Measurements from ENCODE around the gene TNFRSF8.

The TNFRSF8 gene

DNA sequence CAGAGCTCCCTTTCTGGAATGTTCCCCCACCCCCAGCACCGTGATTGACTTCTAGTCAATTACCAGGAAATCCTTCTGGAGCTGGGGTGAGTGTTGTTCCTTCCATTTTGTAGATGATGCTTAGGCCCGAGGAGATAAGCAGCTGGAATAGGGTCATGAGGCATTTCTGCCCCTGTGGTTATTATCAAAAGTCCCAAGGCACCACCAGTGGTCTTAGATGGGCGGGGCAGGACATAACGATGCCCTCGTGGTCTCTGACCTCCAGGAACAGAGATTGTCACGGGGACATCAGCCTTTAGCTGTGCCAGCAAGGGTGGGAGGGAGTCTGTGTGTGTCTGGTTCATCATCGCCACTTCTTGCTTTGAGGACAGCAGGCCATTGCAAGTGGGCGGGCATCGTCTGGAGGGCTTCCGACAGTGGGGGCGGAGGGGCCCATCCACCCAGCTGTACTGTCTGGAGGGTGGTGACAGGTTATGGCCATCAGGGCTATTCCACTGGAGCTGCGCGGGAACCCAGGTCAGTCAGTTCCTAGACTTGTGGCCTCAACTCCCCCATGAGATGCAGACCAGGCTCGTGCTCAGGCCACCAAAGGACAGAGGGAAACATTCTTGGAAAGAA lies 22.6 kb downstream of the TNFRSF8 start:
- peaks cover 33% of the 10 kb centered on the region for H3K9me3 Mint-ChIP-seq
- H3K27ac Mint-ChIP-seq, result no peak overlapping the region
- DNase-seq, result no peak
- TF ChIP-seq, protein P1, sequence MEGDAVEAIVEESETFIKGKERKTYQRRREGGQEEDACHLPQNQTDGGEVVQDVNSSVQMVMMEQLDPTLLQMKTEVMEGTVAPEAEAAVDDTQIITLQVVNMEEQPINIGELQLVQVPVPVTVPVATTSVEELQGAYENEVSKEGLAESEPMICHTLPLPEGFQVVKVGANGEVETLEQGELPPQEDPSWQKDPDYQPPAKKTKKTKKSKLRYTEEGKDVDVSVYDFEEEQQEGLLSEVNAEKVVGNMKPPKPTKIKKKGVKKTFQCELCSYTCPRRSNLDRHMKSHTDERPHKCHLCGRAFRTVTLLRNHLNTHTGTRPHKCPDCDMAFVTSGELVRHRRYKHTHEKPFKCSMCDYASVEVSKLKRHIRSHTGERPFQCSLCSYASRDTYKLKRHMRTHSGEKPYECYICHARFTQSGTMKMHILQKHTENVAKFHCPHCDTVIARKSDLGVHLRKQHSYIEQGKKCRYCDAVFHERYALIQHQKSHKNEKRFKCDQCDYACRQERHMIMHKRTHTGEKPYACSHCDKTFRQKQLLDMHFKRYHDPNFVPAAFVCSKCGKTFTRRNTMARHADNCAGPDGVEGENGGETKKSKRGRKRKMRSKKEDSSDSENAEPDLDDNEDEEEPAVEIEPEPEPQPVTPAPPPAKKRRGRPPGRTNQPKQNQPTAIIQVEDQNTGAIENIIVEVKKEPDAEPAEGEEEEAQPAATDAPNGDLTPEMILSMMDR (IDR thresholded peaks at IDR 0.05), result no peak
- H3K36me3 Mint-ChIP-seq (ENCODE audit: low read depth), result peaks cover 6% of the 10 kb centered on the region
- H3K4me3 Mint-ChIP-seq, result no peak overlapping the region
- H3K4me1 Mint-ChIP-seq, result peaks cover 13% of the 10 kb centered on the region
- no peaks in the 10 kb centered on the region for H3K27me3 Mint-ChIP-seq (ENCODE audit: low read depth, poor library complexity)

DNA sequence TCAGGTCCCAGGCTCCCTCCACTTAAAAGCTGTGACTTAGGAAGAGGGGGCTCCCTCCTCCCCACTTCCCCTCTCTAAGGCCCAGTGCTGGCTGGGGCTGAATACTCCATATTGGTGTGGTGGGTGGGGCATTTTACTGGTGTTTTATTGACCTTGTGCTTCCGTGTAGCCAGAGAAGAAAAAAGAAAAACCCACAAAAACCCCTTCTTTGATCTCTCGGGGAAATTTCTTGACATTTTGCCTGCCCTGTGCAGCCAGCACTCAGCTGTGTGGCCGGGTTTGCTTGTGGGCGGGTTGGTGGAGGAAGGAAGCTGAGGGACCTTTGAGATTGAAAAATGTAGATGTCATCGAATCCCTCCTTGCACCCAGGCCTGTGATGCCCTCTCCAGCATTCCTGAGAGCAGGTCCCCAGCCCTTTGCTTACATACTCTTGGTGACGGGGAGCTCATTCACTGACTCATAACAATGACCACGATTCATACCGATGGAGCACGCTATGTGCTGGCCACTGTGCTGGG lies 24.8 kb downstream of the TNFRSF8 start:
- Mint-ChIP-seq H3K4me3 (no peak overlapping the region), H3K36me3 (ENCODE audit: low read depth) (peaks cover under 1% of the 10 kb centered on the region), H3K27me3 (ENCODE audit: low read depth, poor library complexity) (no peaks in the 10 kb centered on the region), H3K4me1 (peaks cover 13% of the 10 kb centered on the region), H3K27ac (no peak overlapping the region), H3K9me3 (peaks cover 18% of the 10 kb centered on the region)
- DNase-seq, result no peak
- TF ChIP-seq, protein P1 (IDR thresholded peaks at IDR 0.05), result no peak

DNA sequence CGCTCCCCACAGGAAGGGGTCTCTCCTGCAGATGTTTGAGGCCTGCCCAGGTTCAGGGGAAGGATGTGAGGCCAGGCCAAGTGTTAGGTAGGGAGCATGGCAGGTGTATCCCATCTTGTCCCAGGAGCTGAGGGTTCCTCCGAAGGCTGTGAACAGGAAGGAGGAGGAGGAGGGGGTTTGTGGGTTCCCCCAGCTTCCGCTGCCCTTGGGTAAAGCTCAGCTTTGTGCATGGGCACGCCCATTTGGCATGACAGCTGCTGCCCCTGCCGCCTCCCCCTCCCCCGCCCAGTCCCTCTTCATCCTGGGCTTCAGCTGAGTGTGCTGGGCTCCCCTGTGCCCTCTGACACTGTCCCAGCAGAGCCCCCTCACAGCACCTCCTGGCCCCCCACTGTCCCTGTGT lies 25.5 kb downstream of the TNFRSF8 start:
- no peak for DNase-seq

GRCh38 chr1:12090326-12090725 lies 27.2 kb downstream of the TNFRSF8 start:
- DNase-seq, result no peak
- Mint-ChIP-seq H3K9me3 (peaks cover 8% of the 10 kb centered on the region), H3K4me3 (no peak overlapping the region), H3K27me3 (ENCODE audit: low read depth, poor library complexity) (no peaks in the 10 kb centered on the region), H3K4me1 (peaks cover 5% of the 10 kb centered on the region), H3K36me3 (ENCODE audit: low read depth) (no peaks in the 10 kb centered on the region), H3K27ac (no peak overlapping the region)
- TF ChIP-seq, protein P1 (IDR thresholded peaks at IDR 0.05), result no peak

More for the DNA sequence above, 25.5 kb downstream of the TNFRSF8 start:
- TF ChIP-seq, protein P1 (IDR thresholded peaks at IDR 0.05), result no peak
- no peaks in the 10 kb centered on the region for H3K27me3 Mint-ChIP-seq (ENCODE audit: low read depth, poor library complexity)
- H3K27ac Mint-ChIP-seq, result no peak overlapping the region
- H3K4me3 Mint-ChIP-seq, result no peak overlapping the region
- peaks cover 11% of the 10 kb centered on the region for H3K9me3 Mint-ChIP-seq
- H3K36me3 Mint-ChIP-seq (ENCODE audit: low read depth), result no peaks in the 10 kb centered on the region
- H3K4me1 Mint-ChIP-seq, result peaks cover 11% of the 10 kb centered on the region

GRCh38 chr1:12091191-12091590 lies 28.1 kb downstream of the TNFRSF8 start:
- Mint-ChIP-seq H3K36me3 (ENCODE audit: low read depth) (no peaks in the 10 kb centered on the region), H3K27ac (no peak overlapping the region), H3K4me3 (no peak overlapping the region), H3K4me1 (peaks cover 5% of the 10 kb centered on the region), H3K9me3 (peaks cover 11% of the 10 kb centered on the region), H3K27me3 (ENCODE audit: low read depth, poor library complexity) (no peaks in the 10 kb centered on the region)
- DNase-seq, result no peak
- TF ChIP-seq, protein P1 (IDR thresholded peaks at IDR 0.05), result no peak

DNA sequence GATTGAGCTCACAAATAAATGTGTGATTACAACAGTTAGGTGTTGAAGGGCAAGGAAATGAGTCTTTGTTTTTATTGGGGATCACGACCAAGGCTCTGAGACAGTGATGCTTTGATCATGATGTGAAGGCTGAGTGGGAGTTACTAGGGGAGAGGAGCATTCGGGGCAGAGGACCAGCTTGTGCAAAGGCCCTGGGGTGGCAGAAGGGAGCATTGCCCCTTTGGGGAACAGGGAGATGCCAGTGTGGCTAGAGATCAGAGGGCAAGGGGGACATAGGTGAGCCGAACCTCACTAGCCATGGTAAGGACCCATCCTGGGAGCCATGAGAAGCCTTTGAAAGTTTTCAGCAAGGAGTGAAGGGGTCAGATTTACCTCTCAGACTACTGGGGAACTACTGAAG lies 31.1 kb downstream of the TNFRSF8 start:
- DNase-seq, result no peak
- Mint-ChIP-seq H3K4me1 (peaks cover 1% of the 10 kb centered on the region), H3K27ac (no peak overlapping the region), H3K27me3 (ENCODE audit: low read depth, poor library complexity) (no peaks in the 10 kb centered on the region), H3K9me3 (peaks cover 11% of the 10 kb centered on the region), H3K4me3 (no peak overlapping the region), H3K36me3 (ENCODE audit: low read depth) (no peaks in the 10 kb centered on the region)
- TF ChIP-seq, protein P1 (IDR thresholded peaks at IDR 0.05), result no peak
